Trophoblast cell (in vitro differentiated cells and primary cell): Measurements from ENCODE around the gene SRRM2.

Source experiments
- DNase-seq, 2 donors: peaks; one replicate each; pipeline ENCODE4 v3.0.0-alpha.2; 2016
- H2AFZ ChIP-seq: 2 replicates; pipeline ENCODE4 v1.6.1; 2013; ENCODE audit warnings: low read length, moderate library complexity, mild to moderate bottlenecking; ENCODE audit not compliant: insufficient read depth, poor library complexity
- H2AK5ac ChIP-seq: 2 replicates; pipeline ENCODE4 v1.6.1; 2013; ENCODE audit warnings: mild to moderate bottlenecking, low read length
- H2BK120ac ChIP-seq: 2 replicates; pipeline ENCODE4 v1.6.1; 2013; ENCODE audit warnings: low read length, mild to moderate bottlenecking, moderate library complexity; ENCODE audit not compliant: insufficient read depth, poor library complexity
- H2BK12ac ChIP-seq: 2 replicates; pipeline ENCODE4 v1.6.1; 2013; ENCODE audit warnings: mild to moderate bottlenecking, low read length, moderate library complexity
- H2BK5ac ChIP-seq: 2 replicates; pipeline ENCODE4 v1.6.1; 2013; ENCODE audit warnings: low read length, low read depth, moderate library complexity, mild to moderate bottlenecking; ENCODE audit not compliant: poor library complexity
- H3K14ac ChIP-seq: 2 replicates; pipeline ENCODE4 v1.6.1; 2013; ENCODE audit warnings: mild to moderate bottlenecking, low read length
- H3K18ac ChIP-seq: 2 replicates; pipeline ENCODE4 v1.6.1; 2013; ENCODE audit warnings: mild to moderate bottlenecking, low read length
- H3K23ac ChIP-seq: 2 replicates; pipeline ENCODE4 v1.6.1; 2013; ENCODE audit warnings: low read length
- H3K27ac ChIP-seq: 2 replicates; pipeline ENCODE4 v1.5.1; 2013; ENCODE audit warnings: low read depth, mild to moderate bottlenecking, inconsistent platforms, low read length, moderate library complexity
- H3K27me3 ChIP-seq: 2 replicates; pipeline ENCODE4 v1.6.1; 2013; ENCODE audit warnings: inconsistent platforms, mild to moderate bottlenecking, low read length, moderate library complexity; ENCODE audit not compliant: insufficient read depth
- H3K36me3 ChIP-seq, 2 experiments: 1 replicate in 1 of 2; 2 replicates in 1 of 2; pipeline ENCODE4 v1.6.1; 2013; ENCODE audit warnings: low read length in 2 of 2, mild to moderate bottlenecking in 2 of 2, moderate library complexity in 1 of 2; ENCODE audit not compliant: insufficient read depth in 2 of 2, control insufficient read depth in 1 of 2
- H3K4ac ChIP-seq: 2 replicates; pipeline ENCODE4 v1.6.1; 2013; ENCODE audit warnings: low read depth, mild to moderate bottlenecking, low read length, moderate library complexity
- H3K4me1 ChIP-seq, 2 experiments: 1 replicate in 1 of 2; 2 replicates in 1 of 2; pipeline ENCODE4 v1.6.1; 2013; ENCODE audit warnings: low read length in 2 of 2, mild to moderate bottlenecking in 2 of 2, moderate library complexity in 1 of 2; ENCODE audit not compliant: insufficient read depth in 2 of 2, control insufficient read depth in 1 of 2
- H3K4me2 ChIP-seq: 2 replicates; pipeline ENCODE4 v1.6.1; 2013; ENCODE audit warnings: inconsistent platforms, mild to moderate bottlenecking, low read length, moderate library complexity
- H3K4me3 ChIP-seq: 2 replicates; pipeline ENCODE4 v1.5.1; 2013; ENCODE audit warnings: mild to moderate bottlenecking, low read depth, low read length, inconsistent platforms
- H3K79me1 ChIP-seq: one replicate; pipeline ENCODE4 v1.6.1; 2013; ENCODE audit warnings: low read length
- H3K79me2 ChIP-seq: 2 replicates; pipeline ENCODE4 v1.6.1; 2013; ENCODE audit warnings: low read length, mild to moderate bottlenecking; ENCODE audit not compliant: control insufficient read depth, insufficient read depth, poor library complexity
- H3K9ac ChIP-seq: 2 replicates; pipeline ENCODE4 v1.6.1; 2013; ENCODE audit warnings: mild to moderate bottlenecking, low read length
- H3K9me3 ChIP-seq: 2 replicates; pipeline ENCODE4 v1.6.1; 2013; ENCODE audit warnings: low read depth, mild to moderate bottlenecking, control low read depth, inconsistent platforms, low read length; ENCODE audit not compliant: insufficient read depth
- H4K12ac ChIP-seq: 2 replicates; pipeline ENCODE4 v1.6.1; 2013; ENCODE audit warnings: low read depth, mild to moderate bottlenecking, low read length, moderate library complexity
- H4K8ac ChIP-seq: 2 replicates; pipeline ENCODE4 v1.6.1; 2013; ENCODE audit warnings: low read depth, mild to moderate bottlenecking, low read length, moderate library complexity
- H4K91ac ChIP-seq: one replicate; pipeline ENCODE4 v1.6.1; 2013; ENCODE audit warnings: low read depth, mild to moderate bottlenecking, low read length, moderate library complexity
- WGBS: extraction: QIAGEN DNeasy Blood & Tissue Kit; methylation state at CpG from one replicate; pipeline ENCODE4 v1.1.7; 2013; ENCODE audit warnings: missing lambda C conversion rate; ENCODE audit not compliant: insufficient read length, insufficient coverage; ENCODE audit errors: extremely low coverage; 5-methylcytosine and 5-hydroxymethylcytosine counted together

SRRM2 gene

DNA sequence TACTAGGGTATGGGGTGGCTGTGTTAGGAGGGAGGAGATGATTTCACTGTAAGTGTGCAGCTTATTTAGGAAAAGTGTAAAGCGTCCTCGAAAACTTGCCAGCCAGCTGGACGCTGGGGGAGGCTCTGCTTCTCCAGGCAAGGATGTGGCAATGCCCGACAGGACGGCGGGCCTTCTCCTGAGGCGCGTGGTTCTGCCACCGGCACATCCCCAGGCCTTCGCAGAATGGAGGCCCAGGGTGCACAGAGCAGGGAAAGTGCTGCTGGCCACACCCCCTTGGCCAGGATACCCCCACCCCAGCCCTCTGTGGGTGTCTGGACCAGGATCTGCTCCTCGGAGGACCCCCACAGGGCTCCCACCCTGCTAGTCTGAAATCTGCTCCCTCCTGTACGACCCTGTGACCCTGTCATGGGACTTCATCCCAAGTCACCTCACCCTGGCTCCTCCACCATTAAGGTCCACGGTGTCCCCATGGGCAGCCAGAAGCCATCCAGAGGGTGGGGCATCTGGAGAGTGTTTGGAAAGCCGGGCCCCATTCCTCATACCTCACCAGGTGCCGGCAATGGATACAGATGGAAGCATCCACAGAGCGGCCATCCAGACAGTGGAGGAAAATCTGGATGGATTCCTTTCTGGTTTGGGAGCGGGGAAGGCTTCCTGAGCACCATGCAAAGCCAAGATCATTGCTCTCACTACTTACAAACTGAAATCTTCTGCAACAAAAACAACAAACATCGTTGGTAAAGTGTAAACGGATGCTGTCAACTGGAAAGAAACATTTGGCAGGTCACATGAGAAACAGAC lies 9.2 kb upstream of the SRRM2 start:
- DNase-seq, result no peak
- Histone ChIP-seq H2BK120ac (no peak overlapping the region), H3K9me3 (peaks cover 2% of the 10 kb centered on the region), H2BK12ac (no peak overlapping the region), H4K8ac (no peak overlapping the region), H4K12ac (no peak overlapping the region), H3K9ac (no peak overlapping the region), H3K23ac (no peak overlapping the region), H3K4me3 (no peak overlapping the region), H3K18ac (no peak overlapping the region), H2BK5ac (no peak overlapping the region), H3K79me2 (no peaks in the 10 kb centered on the region), H3K36me3 (no peaks in the 10 kb centered on the region), H3K4me2 (no peak overlapping the region), H3K4me1 (no peaks in the 10 kb centered on the region), H2AFZ (no peak overlapping the region), H2AK5ac (no peak overlapping the region), H4K91ac (no peak overlapping the region), H3K79me1 (no peaks in the 10 kb centered on the region), H3K14ac (no peak overlapping the region), H3K27me3 (no peaks in the 10 kb centered on the region), H3K27ac (no peak overlapping the region), H3K4ac (no peak overlapping the region)
- WGBS, result no CpG with 5 or more reads among the region's 19 CpGs

GRCh38 chr16:2744711-2745110 lies 7.7 kb upstream of the SRRM2 start:
- Histone ChIP-seq H3K4ac (no peak overlapping the region), H3K9ac (peak overlapping the region; percentile 38), H2AFZ (no peak overlapping the region), H4K8ac (no peak overlapping the region), H3K9me3 (peaks cover 2% of the 10 kb centered on the region), H4K12ac (no peak overlapping the region), H2BK12ac (no peak overlapping the region), H3K14ac (no peak overlapping the region), H3K4me3 (no peak overlapping the region), H3K79me2 (no peaks in the 10 kb centered on the region), H3K4me2 (no peak overlapping the region), H4K91ac (no peak overlapping the region), H3K4me1 (no peaks in the 10 kb centered on the region), H3K27ac (no peak overlapping the region), H3K18ac (no peak overlapping the region), H3K23ac (no peak overlapping the region), H2BK5ac (no peak overlapping the region), H2AK5ac (no peak overlapping the region), H3K27me3 (no peaks in the 10 kb centered on the region), H3K79me1 (no peaks in the 10 kb centered on the region), H2BK120ac (no peak overlapping the region), H3K36me3 (no peaks in the 10 kb centered on the region)
- no CpG with 5 or more reads among the region's 6 CpGs for whole genome bisulfite sequencing
- DNase-seq, result no peak

GRCh38 chr16:2745116-2745890 lies 7.1 kb upstream of the SRRM2 start:
- Histone ChIP-seq H3K79me1 (no peaks in the 10 kb centered on the region), H2AK5ac (no peak overlapping the region), H3K27ac (no peak overlapping the region), H3K14ac (no peak overlapping the region), H3K4me3 (no peak overlapping the region), H2BK12ac (no peak overlapping the region), H3K79me2 (no peaks in the 10 kb centered on the region), H4K8ac (no peak overlapping the region), H3K36me3 (no peaks in the 10 kb centered on the region), H2BK120ac (no peak overlapping the region), H4K12ac (no peak overlapping the region), H3K9me3 (peaks cover 2% of the 10 kb centered on the region), H3K4ac (no peak overlapping the region), H3K18ac (no peak overlapping the region), H3K4me1 (no peaks in the 10 kb centered on the region), H3K4me2 (no peak overlapping the region), H2AFZ (no peak overlapping the region), H3K27me3 (no peaks in the 10 kb centered on the region), H3K9ac (no peak overlapping the region), H2BK5ac (no peak overlapping the region), H3K23ac (no peak overlapping the region), H4K91ac (no peak overlapping the region)
- no peak for DNase-seq
- WGBS, result no CpG with 5 or more reads among the region's 15 CpGs

- H3K27me3 ChIP-seq, result no peaks in the 10 kb centered on the region
- no peak overlapping the region for H4K91ac ChIP-seq
- H3K4me2 ChIP-seq, result no peak overlapping the region
- H3K4me1 ChIP-seq, result no peaks in the 10 kb centered on the region
- H4K8ac ChIP-seq, result no peak overlapping the region
- no peaks in the 10 kb centered on the region for H3K79me1 ChIP-seq
- H3K4ac ChIP-seq, result no peak overlapping the region
- H3K4me3 ChIP-seq, result no peak overlapping the region
- H3K36me3 ChIP-seq, result no peaks in the 10 kb centered on the region
- H3K79me2 ChIP-seq, result no peaks in the 10 kb centered on the region
- no CpG with 5 or more reads among the region's 9 CpGs for WGBS
- H3K27ac ChIP-seq, result no peak overlapping the region
- peaks cover 2% of the 10 kb centered on the region for H3K9me3 ChIP-seq
- no peak overlapping the region for H2AK5ac ChIP-seq
- H2BK12ac ChIP-seq, result no peak overlapping the region
- H2BK5ac ChIP-seq, result no peak overlapping the region
- H3K23ac ChIP-seq, result no peak overlapping the region
- H2BK120ac ChIP-seq, result no peak overlapping the region
- no peak overlapping the region for H3K9ac ChIP-seq
- H3K14ac ChIP-seq, result no peak overlapping the region
- no peak overlapping the region for H2AFZ ChIP-seq
- H3K18ac ChIP-seq, result no peak overlapping the region
- DNase-seq, result no peak
- H4K12ac ChIP-seq, result no peak overlapping the region
Observed at GRCh38 chr16:2745961-2746360, 6.5 kb upstream of the SRRM2 start.
